Measurements from ENCODE around the gene ETFA.
"Not testable (repeated sequence)": the region's sequence is repeated elsewhere in the genome, so short reads cannot be mapped to it uniquely, and the experiment has no call there.

Gene ETFA

DNA sequence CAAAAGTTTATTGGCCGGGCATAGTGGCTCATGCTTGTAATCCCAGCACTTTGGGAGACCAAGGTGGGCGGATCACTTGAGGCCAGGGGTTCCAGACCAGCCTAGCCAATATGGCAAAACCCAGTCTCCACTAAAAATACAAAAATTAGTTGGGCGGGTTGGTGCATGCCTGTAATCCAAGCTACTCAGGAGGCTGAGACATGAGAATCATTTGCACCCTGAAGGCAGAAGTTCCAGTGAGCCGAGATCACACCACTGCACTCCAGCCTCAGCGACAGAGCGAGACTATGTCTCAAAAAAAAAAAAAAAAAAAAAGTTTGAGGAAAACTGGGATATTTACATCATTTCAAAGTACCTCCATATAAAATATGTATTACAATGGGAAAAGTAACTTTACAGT, 40.4 kb downstream of the ETFA start:
- DNase-seq = no peak

DNA sequence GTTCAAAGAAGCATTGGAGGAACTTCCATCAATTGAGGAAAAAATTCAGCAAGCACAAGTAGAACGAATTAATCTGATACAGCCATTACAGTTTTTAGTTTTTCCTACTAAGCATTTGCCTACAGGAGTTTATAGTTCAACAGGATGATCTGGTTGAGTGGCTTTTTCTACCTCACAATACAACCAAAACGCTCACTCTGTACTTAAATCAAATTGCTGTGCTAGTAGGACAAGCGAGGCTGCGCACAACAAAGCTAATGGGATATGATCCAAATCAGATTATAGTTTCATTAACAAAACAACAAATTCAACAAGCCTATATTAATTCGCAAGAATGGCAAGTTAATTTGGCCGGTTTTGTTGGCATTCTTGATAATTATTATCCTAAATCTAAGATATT, 44.2 kb downstream of the ETFA start:
- DNase-seq = no peak

DNA sequence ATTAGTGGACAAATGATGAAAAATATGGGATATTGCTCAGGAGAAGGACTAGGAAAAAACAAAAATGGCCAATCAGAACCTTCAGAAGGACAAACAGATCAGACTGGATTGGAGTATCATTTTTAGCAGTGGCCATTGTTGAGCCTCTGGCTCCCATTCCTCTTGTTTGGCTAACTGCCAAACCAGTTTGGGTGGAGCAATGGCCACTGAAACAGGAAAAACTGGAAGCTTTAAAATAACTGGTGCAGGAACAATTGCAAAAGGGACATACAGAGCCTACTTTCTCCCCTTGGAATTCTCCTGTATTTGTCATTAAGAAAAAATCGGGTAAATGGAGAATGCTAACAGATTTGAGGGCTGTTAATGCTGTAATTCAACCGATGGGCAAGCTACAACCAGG, 45.5 kb downstream of the ETFA start:
- DNase-seq = not testable (repeated sequence)

DNA sequence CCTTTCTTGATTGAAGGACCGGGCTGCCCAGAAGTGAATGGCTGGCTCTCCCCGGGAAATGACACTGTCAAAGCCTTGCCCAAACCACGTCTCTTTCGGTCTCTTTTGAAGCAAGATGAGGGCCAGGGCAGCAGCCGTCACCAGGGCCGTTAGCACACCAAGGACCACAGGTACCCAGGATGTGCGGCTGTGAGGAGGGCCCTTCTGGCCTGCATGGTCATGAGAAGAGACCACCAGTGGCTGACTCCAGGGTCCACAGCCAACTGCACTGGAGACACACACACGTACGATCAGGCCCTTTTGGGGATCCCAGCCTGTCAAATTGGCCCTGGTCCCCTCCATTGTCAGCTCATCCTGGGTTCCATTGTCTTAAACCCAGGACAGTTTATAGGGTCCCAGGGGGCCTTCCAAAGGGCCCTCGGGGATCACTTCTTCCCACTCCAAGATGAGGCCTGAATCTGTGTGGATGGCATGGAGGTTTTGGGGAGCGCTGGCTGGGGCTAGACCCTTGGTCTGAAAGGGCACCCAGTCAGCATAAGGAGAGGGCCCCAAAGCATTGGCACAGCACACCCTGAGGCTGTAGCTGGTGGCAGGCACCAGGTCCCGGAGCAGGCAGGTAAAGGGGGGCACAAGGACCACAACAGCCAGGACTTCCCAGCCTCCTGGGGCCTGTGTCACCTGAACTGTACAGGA, 50.9 kb downstream of the ETFA start:
- no peak for DNase-seq

DNA sequence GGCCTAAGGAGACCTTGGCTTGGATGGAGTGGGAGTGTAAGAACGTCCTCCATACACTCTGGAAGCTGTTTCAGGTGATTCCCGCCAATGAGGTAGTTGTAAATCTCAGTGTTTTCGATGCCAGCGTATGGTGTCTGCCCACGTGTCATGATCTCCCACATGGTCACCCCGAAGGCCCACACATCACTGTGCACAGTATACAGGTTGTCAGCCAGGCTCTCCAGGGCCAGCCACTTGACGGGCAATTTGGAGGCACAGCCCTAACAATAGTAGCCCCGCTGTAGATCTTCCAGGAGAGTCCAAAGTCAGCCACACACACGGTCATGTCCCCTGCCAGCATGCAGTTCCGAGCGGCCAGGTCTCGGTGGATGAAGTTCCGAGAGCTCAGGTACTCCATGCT, 51.9 kb downstream of the ETFA start:
- no peak for DNase-seq

DNA sequence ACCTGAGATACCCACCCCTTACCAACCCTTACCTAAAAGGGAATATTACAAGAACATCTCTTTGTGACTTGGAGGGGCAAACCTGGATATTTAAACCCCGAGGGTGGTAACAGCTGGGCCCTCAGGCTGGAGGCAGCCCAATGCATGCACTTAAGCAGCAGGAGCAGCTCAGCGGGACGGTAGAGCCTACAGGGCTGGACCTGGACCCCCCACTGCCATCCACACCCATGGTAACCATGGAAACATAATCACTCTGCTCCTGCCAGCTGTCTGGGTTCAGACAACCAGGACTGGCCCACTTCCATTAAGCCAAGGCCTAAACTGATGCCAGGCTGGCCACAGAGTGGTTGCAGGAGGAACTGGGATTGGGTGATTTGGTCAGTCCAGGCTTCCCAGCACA, 52.8 kb downstream of the ETFA start:
- DNase-seq = no peak

DNA sequence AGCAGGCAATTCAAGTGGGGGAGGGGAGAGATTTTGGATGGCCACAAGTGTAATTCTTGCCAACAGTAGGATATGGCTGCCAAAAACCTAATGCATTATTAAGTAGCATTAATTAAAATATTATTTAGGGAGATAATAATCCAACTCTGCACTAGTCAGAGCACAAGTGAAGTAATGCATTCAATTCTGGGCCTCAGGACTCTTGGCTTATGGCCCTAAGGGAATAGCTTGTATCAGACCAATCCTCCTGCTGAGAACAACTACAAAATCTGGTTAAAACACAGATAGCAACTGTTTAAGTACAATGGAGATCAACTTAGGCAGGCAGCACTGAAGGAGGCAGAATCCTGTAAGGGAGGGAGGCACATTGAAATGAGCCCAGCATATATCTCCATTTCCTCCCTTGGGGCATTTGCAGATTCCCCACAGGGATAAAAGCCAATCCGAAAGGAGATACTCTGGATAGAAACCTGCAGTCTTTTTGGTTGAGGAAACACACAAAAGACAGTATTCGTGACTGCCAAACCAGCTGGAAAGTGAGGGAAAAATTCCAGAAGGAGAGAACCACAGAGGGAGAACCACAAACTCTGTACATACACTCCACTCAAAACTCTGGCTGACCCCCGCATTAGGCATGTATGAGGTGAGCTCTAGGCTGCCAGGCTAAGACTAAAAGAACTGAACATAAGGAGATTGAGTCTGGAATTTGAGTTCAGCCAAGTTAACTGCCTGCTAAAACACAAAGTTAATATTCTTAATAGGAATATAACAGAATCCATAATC, 57.4 kb downstream of the ETFA start:
- DNase-seq = no peak

DNA sequence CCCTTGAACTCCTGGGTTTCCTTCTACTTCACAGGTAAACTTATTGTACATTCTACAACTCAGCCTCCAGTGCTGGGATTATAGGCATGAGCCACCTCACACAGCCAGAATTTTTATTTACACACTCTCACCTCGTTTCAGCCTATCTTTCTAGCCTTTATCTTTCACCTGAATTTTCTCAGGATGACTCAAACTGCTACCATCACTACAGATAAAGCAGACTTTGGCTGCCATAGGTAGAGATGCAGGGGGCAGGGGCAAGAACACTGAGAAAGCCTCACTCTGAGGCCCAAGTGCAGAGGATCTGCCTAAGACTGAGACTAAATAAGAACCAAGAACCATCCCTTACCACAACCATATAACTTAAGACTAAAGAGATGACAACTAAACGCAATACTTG, 59.0 kb downstream of the ETFA start:
- DNase-seq = peak in 1 of 5 experiments; percentile 87

DNA sequence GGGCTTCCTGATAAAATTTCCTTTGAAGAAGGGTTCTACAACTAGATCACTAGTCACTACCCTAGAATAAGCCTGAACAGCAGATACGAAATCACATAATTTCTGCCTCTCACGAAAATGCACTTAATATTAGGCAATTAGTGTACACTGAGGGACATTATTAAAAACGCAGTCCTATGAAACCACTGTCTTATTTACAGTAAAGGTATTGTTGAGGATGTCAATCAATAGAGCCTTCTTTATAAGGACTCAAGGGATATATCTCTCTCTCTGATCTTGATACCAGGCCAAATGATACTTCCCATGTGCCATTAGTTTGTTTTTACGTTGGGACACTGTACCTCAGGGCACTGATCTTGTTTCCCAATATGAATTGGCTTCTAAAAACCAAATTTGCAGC, 59.6 kb downstream of the ETFA start:
- DNase-seq = no peak

DNA sequence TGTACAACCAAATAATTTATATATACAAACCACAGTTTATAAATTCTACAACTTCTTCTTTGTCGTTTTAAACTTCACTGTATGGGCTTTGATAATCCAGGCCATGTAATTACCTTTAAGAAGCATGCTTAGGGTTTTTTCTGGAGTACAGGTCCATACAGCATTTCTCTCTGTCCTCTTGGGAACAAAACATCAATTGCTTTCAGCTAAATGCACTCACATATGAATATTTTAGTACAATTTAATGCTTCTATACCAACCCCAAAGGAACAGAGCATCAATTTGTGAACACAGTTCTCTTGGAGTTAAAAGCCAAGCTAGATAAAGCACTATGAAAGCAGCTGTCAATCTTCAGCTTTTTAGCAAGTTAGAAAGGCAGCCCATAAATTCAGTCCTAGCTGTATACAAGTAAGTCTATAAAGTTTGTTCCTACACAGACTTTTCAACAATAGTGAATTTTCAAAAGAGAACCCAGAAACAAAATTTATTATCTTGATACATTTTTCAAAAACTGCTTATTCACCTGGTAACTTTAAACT, 66.1 kb downstream of the ETFA start:
- DNase-seq = no peak

DNA sequence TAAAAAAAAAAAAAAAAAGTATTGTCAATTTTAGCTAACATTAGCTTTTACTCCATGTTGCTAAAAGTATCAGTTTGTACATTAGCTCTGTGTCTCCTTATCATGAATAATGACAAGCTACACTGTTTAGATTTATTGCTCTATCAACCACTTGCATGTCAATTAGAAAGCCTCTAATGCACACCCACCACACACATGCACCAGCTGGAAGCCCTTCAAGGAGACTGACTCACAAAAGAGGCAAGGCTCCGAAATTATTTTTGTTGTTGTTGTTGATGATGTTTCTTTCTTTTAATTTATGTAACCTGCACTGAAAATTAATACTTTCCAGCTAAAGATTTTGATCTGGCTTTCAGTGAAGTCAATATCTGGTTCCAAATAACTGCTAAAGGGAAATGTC, 71.5 kb downstream of the ETFA start:
- DNase-seq = no peak

DNA sequence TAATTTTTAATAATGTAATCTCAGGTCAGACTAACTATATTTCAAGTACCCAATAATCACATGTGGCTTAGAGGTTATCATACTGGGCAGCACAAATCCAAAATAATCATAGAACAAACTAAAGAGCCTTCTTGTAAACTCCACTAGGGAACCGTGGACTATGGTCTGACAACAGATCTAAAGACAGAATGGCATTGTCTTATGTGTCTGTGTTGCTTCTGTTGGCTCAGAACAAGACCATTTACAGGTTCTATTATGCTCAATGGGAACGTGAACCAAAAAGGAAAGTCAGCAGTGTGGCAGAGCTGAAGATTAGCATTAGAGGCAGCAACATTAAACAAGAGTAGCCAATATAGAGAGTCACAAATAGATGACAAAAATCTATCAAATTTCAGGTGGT, 74.9 kb downstream of the ETFA start:
- no peak for DNase-seq

DNA sequence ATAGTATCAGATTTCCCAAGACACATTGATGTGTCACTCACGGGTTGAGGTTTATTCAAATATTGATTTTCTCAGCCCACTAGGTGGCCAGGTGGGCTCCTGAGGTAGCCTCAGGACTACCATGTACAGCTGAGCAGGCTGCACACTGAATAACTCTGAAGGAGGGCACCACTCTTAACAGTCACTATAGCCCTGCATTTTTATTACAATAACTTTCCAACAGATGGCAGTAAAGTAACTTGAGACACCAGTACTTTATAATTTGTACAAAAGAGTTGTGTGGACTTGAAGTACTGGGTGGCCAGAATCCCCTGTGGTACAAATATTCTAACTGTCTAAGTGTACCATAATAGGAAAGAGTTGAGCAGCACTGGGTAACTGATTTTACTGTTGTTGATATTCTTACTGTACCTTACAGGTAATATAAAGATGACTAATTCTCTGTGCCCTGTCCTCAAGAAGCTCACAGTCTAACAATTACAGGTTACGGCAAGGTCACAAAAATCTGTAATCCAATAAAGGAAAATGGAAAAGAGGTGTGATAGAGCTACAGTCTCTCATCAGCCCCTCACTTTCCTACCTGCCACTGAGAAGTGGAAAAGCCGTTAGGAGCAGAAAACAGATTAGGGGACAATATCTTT, 76.0 kb downstream of the ETFA start:
- peak in 2 of 5 experiments; percentile 7 to 55 for DNase-seq

DNA sequence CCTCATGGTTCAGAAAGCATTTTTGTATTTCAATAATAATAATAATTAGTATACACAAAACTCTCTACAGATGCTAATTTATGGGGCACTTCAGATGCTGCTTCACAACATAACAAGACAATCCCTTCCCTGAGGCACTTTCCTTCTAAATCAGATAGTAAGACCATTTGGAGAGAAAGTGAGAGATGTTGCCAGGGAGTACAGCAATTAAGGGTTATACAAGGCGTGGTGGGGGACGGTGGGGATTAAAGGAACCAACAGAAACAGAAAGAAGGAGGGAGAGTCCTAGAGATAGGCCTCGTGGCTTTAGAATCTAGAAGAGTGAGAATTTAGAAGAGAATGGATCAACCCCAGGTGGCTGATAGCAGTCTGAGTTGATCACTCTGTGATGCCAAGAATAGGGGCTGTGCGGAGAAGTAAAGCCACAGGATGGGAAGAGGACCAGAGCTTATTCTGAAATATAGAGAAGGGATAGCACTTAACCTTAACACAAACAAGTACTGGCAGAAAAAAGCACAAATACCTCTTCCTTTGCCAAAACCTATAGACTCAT, 76.9 kb downstream of the ETFA start:
- DNase-seq = no peak

DNA sequence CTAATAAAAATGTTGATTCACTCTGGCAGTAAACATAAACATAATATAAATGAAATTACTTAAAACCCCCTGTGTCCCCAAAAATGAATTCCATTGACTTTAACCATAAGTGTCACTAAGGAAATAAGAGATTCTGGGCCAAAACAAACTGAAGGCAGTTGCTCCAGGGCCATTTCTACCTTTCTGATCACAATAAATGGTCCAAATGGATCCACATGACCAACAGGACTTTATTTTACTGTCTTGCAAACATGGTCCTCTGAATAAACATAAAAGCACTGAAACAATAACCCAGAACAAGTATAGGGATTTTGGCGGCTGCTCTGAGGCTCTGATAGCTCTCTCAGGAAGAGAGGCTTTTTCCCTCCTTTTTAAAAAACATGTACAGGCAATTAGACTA, 77.3 kb downstream of the ETFA start:
- DNase-seq = no peak

DNA sequence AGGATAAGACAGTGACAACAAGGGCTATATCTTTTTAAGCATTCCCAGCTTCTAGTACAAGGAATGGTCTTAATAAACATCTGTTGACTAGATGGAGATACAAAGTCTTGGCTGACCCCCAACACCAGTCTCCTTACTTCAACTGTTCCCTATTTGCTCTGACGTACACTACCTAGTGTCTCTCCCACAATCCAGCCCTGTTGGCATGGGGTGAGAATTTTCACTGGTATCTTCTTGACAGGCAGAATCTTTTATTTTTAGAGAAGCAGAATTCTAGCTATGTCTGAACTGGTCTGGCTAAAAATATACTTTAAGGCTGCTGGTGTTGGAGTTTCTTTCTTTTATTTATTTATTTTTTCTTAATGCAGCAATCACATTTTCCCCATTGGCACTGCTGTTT, 82.0 kb downstream of the ETFA start:
- DNase-seq = no peak

DNA sequence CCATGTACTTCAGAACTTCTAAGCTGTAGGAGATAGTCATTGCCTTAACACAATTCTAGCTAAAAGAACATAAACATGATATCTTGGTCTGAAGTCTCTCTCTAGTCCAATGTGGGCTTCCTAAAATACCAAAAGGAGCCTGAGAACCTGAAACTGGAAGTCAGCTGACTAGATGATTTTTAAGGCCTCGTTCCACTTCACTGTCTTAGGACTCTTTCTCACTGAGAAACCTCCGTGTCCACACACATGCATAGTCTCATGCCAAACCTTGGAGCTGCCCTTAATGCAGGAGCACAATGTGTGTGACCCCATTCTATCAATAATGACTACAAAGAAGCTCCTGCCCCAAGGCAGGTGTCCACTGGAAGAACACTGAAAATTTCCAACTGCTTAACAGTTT, 87.7 kb downstream of the ETFA start:
- DNase-seq = no peak

DNA sequence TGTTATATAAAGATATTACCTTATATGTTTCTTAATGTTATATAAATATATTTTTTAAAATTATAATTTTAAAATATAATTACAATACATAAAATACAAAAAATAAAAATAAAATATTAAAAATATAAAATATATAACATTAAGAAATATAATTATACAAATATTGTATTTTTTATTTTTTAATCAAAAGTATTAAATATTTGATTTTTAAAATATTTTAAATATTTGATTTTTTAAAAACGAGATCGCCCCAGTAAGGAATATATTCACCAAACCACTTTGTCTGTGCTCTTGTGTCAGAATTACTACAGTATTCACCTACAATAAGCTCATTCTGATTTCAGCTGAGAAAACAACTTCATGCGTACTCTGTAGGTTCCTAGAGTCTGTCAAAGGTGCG, 89.1 kb downstream of the ETFA start:
- DNase-seq = no peak

DNA sequence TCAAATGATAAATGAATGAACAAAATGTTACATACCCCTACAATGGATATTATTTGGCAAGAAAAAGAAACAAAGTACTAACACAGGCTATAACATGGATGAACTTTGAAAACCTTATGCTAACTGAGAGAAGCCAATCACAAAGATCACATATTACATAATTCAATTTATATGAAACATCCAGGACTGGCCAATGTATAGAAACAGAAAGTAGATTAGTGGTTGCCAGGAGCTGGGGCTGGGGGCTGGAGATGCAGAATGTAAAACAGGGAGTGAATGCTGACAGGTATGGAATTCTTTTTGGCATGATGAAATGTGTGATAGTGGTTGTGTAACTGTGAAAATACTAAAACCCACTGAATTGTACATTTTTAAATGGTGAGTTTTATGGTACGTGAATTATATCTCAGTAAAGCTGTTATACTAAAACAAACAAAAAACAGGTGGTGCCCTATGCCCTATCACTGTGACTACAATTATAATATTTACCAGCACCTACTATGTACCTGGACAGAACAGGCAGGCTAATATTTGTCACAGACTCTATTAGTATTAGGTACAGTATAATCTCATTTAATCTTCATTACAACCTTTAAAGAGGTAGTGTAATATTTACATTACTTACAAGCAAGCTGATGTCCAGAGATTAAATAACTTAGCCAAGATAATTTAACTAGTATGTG, 90.0 kb downstream of the ETFA start:
- no peak for DNase-seq

DNA sequence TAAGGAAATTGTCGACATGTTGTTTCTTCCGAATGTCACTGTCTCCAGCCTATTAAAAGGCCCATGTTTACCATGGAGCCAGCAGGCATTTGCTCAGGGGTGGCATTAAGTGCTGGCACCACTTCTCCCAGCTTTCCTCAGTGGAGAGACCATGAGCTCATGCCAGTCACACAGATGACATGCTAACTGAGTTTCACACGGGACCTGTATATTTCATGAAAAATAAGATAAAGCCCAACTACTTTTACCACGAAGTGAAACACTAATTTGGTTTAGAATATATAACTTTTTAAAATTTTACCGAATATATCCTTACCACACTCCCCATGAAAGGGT, 93.4 kb downstream of the ETFA start:
- DNase-seq = no peak

DNA sequence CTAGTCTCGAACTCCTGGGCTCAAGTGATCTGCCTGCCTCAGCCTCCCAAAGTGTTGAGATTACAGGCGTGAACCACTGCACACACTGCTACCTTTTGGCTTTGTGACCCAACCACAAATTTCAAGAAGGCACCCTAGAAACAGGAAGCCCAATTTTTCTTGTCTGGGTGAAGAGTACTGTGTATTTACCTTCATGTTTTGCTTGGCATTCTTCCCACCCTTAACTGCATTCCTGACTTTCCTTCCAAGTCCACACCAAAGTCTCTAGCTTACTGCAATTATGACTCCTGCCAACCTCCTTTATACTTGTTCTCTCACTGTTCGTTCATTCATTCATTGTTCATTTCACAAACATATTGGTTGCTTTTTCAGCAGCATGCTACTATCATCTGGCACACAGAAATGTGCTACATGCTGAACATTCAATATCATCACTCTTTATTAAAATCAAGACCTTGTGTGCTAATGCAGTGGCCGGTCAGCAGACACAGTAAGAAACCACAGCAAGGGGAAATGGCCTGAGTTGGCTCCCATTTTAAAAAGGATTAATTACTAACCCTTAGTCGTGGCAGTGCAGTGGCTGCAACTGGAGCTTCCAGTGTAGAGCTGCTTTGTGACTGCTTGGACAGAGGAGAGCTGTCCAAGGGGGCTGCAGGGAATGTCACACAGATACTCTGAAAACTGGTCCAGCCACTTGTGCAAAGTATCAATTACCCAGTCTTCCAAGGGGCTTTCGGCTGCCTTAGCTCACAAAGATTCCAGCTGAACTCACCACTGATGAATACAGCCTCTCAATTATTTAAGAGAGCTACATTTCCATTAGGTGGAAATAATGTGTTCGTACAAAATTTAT, 94.0 kb downstream of the ETFA start:
- peak in 1 of 5 experiments; percentile 34 for DNase-seq

DNA sequence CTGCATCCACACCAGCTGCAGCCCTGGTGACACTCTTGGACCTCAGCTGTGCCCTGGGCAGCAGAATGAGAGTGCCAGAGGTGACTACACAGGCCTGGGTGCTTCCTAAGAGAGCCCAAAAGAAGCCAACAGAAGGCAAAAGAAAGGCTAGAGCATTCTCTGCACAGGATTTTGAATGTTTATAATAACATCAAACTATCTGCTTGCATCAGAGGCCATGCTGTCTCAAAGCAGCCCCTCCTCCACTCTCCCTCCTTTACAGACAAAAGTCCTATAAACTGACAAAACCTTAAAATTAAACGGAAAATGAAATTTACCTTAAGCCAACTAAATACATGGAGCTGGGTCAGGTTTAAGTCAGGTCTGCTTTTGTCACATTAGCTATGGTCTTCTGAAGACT, 95.6 kb downstream of the ETFA start:
- DNase-seq = no peak

Data from T-helper 2 cell (primary cell).